BLaER1 treated with 17β-estradiol and CSF1 and Interleukin-3, amounts not matched to agents 10 nM and 100 nM (cell line): ENCODE results near the gene NDUFA5.

Experiments used
- H3K27ac ChIP-seq, 11 experiments: shearing (Covaris generic); formaldehyde crosslinking; 2 replicates each; pipeline ENCODE4 v1.8.1; 2022
- H3K27me3 ChIP-seq, 11 experiments: shearing (Covaris generic); formaldehyde crosslinking; 2 replicates each; pipeline ENCODE4 v1.8.1; 2022
- H3K36me3 ChIP-seq, 11 experiments: shearing (Covaris generic); formaldehyde crosslinking; 2 replicates each; pipeline ENCODE4 v1.8.1; 2022
- H3K4me1 ChIP-seq, 10 experiments: shearing (Covaris generic); formaldehyde crosslinking; 2 replicates each; pipeline ENCODE4 v1.8.1; 2022
- H3K4me2 ChIP-seq, 11 experiments: shearing (Covaris generic); formaldehyde crosslinking; 2 replicates each; pipeline ENCODE4 v1.8.1; 2022
- H3K4me3 ChIP-seq, 10 experiments: shearing (Covaris generic); formaldehyde crosslinking; 2 replicates each; pipeline ENCODE4 v1.8.1; 2022
- H3K9ac ChIP-seq, 11 experiments: shearing (Covaris generic); formaldehyde crosslinking; 2 replicates each; pipeline ENCODE4 v1.8.1; 2022
- H3K9me3 ChIP-seq, 11 experiments: shearing (Covaris generic); formaldehyde crosslinking; replicated peaks in 1 of 11; 2 replicates each; pipeline ENCODE4 v1.8.1; 2022
- H4K20me1 ChIP-seq, 11 experiments: shearing (Covaris generic); formaldehyde crosslinking; 2 replicates each; pipeline ENCODE4 v1.8.1; 2022
- Cebpa-rat ChIP-seq, 11 experiments: shearing (Covaris generic); IDR thresholded peaks; 2 replicates each; pipeline ENCODE4 v1.8.1; 2022

Gene NDUFA5

GRCh38 chr7:123581162-123581459 lies 23.5 kb upstream of the NDUFA5 start:
- Histone ChIP-seq H3K27ac (no peak overlapping the region), H3K4me2 (no peak overlapping the region), H3K4me1 (no peaks in the 10 kb centered on the region), H3K9ac (no peak overlapping the region), H4K20me1 (no peaks in the 10 kb centered on the region), H3K36me3 (no peaks in the 10 kb centered on the region), H3K27me3 (no peaks in the 10 kb centered on the region), H3K9me3 (no peaks in the 10 kb centered on the region), H3K4me3 (no peak overlapping the region)
- TF ChIP-seq Cebpa-rat (IDR thresholded peaks at IDR 0.05): no peak

GRCh38 chr7:123580406-123581161 lies 23.0 kb upstream of the NDUFA5 start:
- Histone ChIP-seq H3K4me3 (no peak overlapping the region), H4K20me1 (no peaks in the 10 kb centered on the region), H3K27me3 (no peaks in the 10 kb centered on the region), H3K9me3 (no peaks in the 10 kb centered on the region), H3K4me2 (no peak overlapping the region), H3K36me3 (no peaks in the 10 kb centered on the region), H3K9ac (no peak overlapping the region), H3K27ac (no peak overlapping the region), H3K4me1 (no peaks in the 10 kb centered on the region)
- TF ChIP-seq Cebpa-rat (IDR thresholded peaks at IDR 0.05): no peak

- H3K9ac ChIP-seq: no peak overlapping the region
- H3K4me1 ChIP-seq: peaks cover 0 to 2% (median 0%) of the 10 kb centered on the region in 10 experiments; a peak in 2 of 20 replicates
- no peaks in the 10 kb centered on the region for H3K27me3 ChIP-seq
- TF ChIP-seq Cebpa-rat (IDR thresholded peaks at IDR 0.05): no peak
- H3K9me3 ChIP-seq: no peaks in the 10 kb centered on the region
- no peak overlapping the region for H3K4me3 ChIP-seq
- no peaks in the 10 kb centered on the region for H4K20me1 ChIP-seq
- no peak overlapping the region for H3K27ac ChIP-seq
- H3K4me2 ChIP-seq: no peak overlapping the region
- H3K36me3 ChIP-seq: no peaks in the 10 kb centered on the region
These were observed 21.8 kb upstream of the NDUFA5 start for GRCh38 chr7:123579416-123579815.

- H3K9ac ChIP-seq: no peak overlapping the region
- H3K4me3 ChIP-seq: no peak overlapping the region
- H3K27ac ChIP-seq: 0 out of 22 replicates have a peak overlapping the region, but pooled peaks of 1 of the 11 experiments have one; percentile 4
- H3K9me3 ChIP-seq: no peaks in the 10 kb centered on the region
- no peak for TF ChIP-seq Cebpa-rat (IDR thresholded peaks at IDR 0.05)
- H3K4me2 ChIP-seq: peak overlapping the region in 5 of 11 experiments; percentile 11 to 36 (median 26); a peak in 4 of 22 replicates
- H3K36me3 ChIP-seq: no peaks in the 10 kb centered on the region
- no peaks in the 10 kb centered on the region for H3K27me3 ChIP-seq
- peaks cover 0 to 21% (median 6%) of the 10 kb centered on the region in 10 experiments; a peak in 10 of 20 replicates for H3K4me1 ChIP-seq
- H4K20me1 ChIP-seq: no peaks in the 10 kb centered on the region
These were observed 16.4 kb upstream of the NDUFA5 start for GRCh38 chr7:123573896-123574467.

GRCh38 chr7:123573341-123573740 lies 15.7 kb upstream of the NDUFA5 start:
- no peaks in the 10 kb centered on the region for H3K9me3 ChIP-seq
- no peak overlapping the region for H3K9ac ChIP-seq
- TF ChIP-seq Cebpa-rat (IDR thresholded peaks at IDR 0.05): no peak
- H3K4me1 ChIP-seq: peaks cover 0 to 22% (median 7%) of the 10 kb centered on the region in 10 experiments; a peak in 10 of 20 replicates
- H3K27ac ChIP-seq: no peak overlapping the region
- H4K20me1 ChIP-seq: no peaks in the 10 kb centered on the region
- H3K4me2 ChIP-seq: no peak overlapping the region
- no peak overlapping the region for H3K4me3 ChIP-seq
- no peaks in the 10 kb centered on the region for H3K27me3 ChIP-seq
- H3K36me3 ChIP-seq: no peaks in the 10 kb centered on the region

- Histone ChIP-seq H3K27ac (no peak overlapping the region), H3K4me1 (peaks cover 0 to 22% (median 7%) of the 10 kb centered on the region in 10 experiments; a peak in 10 of 20 replicates), H3K27me3 (no peaks in the 10 kb centered on the region), H3K9me3 (no peaks in the 10 kb centered on the region), H4K20me1 (no peaks in the 10 kb centered on the region), H3K36me3 (no peaks in the 10 kb centered on the region), H3K4me3 (no peak overlapping the region), H3K4me2 (no peak overlapping the region), H3K9ac (no peak overlapping the region)
- no peak for TF ChIP-seq Cebpa-rat (IDR thresholded peaks at IDR 0.05)
These were observed 14.1 kb upstream of the NDUFA5 start for GRCh38 chr7:123571684-123572083.

GRCh38 chr7:123571187-123571586 lies 13.6 kb upstream of the NDUFA5 start:
- H4K20me1 ChIP-seq: no peaks in the 10 kb centered on the region
- TF ChIP-seq Cebpa-rat (IDR thresholded peaks at IDR 0.05): no peak

GRCh38 chr7:123570390-123571182 lies 13.0 kb upstream of the NDUFA5 start:
- H3K27me3 ChIP-seq: no peaks in the 10 kb centered on the region
- H4K20me1 ChIP-seq: no peaks in the 10 kb centered on the region
- no peak for TF ChIP-seq Cebpa-rat (IDR thresholded peaks at IDR 0.05)
- H3K4me3 ChIP-seq: no peak overlapping the region
- H3K36me3 ChIP-seq: no peaks in the 10 kb centered on the region
- H3K9ac ChIP-seq: no peak overlapping the region
- H3K4me1 ChIP-seq: peaks cover 0 to 22% (median 7%) of the 10 kb centered on the region in 10 experiments; a peak in 10 of 20 replicates
- H3K4me2 ChIP-seq: no peak overlapping the region
- H3K9me3 ChIP-seq: no peaks in the 10 kb centered on the region
- H3K27ac ChIP-seq: no peak overlapping the region

More at GRCh38 chr7:123571187-123571586, 13.6 kb upstream of the NDUFA5 start:
- H3K4me2 ChIP-seq: no peak overlapping the region
- no peaks in the 10 kb centered on the region for H3K36me3 ChIP-seq
- no peak overlapping the region for H3K27ac ChIP-seq
- H3K4me1 ChIP-seq: peaks cover 0 to 22% (median 7%) of the 10 kb centered on the region in 10 experiments; a peak in 10 of 20 replicates
- no peaks in the 10 kb centered on the region for H3K27me3 ChIP-seq
- no peak overlapping the region for H3K4me3 ChIP-seq
- no peaks in the 10 kb centered on the region for H3K9me3 ChIP-seq
- no peak overlapping the region for H3K9ac ChIP-seq

GRCh38 chr7:123569352-123570010 lies 11.9 kb upstream of the NDUFA5 start:
- Histone ChIP-seq H3K27me3 (no peaks in the 10 kb centered on the region), H3K27ac (no peak overlapping the region), H3K4me2 (peak overlapping the region in 4 of 11 experiments; percentile 21 to 51 (median 36); a peak in 6 of 22 replicates), H4K20me1 (no peaks in the 10 kb centered on the region), H3K4me1 (peaks cover 0 to 21% (median 7%) of the 10 kb centered on the region in 10 experiments; a peak in 10 of 20 replicates), H3K9ac (no peak overlapping the region), H3K4me3 (no peak overlapping the region), H3K36me3 (no peaks in the 10 kb centered on the region), H3K9me3 (no peaks in the 10 kb centered on the region)
- no peak for TF ChIP-seq Cebpa-rat (IDR thresholded peaks at IDR 0.05)
